Uterus (tissue), 4 donors: ENCODE results near the gene SEMA4B. TPM values are rescaled to one million over a fixed set of nuclear protein-coding genes. Genes with fewer than 3 reads are reported as not detected.
"Not testable (repeated sequence)": the region's sequence is repeated elsewhere in the genome, so short reads cannot be mapped to it uniquely, and the experiment has no call there.

Source experiments
- DNase-seq, 2 donors: peaks; one replicate each; pipeline ENCODE4 v3.0.0-alpha.2; 2019 to 2020
- H3K27ac ChIP-seq, 2 donors: fragments of 200-600 bp; sonication (generic); 1 replicate in 1 of 2; 2 replicates in 1 of 2; pipeline ENCODE4 v1.5.1; 2016 to 2018
- H3K27me3 ChIP-seq, 2 donors: fragments of 200-600 bp; sonication (generic); one replicate each; pipeline ENCODE4 v1.5.1; 2018 to 2019; ENCODE audit warnings: control low read depth in 1 of 2
- H3K36me3 ChIP-seq, 2 donors: fragments of 200-600 bp; sonication (generic); one replicate each; pipeline ENCODE4 v1.5.1; 2019; ENCODE audit warnings: control low read depth in 1 of 2
- H3K4me1 ChIP-seq, 2 donors: fragments of 200-600 bp; sonication (generic); one replicate each; pipeline ENCODE4 v1.5.1; 2018 to 2019; ENCODE audit warnings: control low read depth in 1 of 2
- H3K4me3 ChIP-seq, 2 donors: fragments of 200-600 bp; sonication (generic); 1 replicate in 1 of 2; 2 replicates in 1 of 2; pipeline ENCODE4 v1.5.1; 2018 to 2019; ENCODE audit warnings: mild to moderate bottlenecking in 1 of 2
- H3K9me3 ChIP-seq, 2 donors: fragments of 200-600 bp; sonication (generic); one replicate each; pipeline ENCODE4 v1.5.1; 2019; ENCODE audit warnings: control low read depth in 1 of 2
- POLR2A ChIP-seq, 2 donors: fragments of 450-650 bp; IDR thresholded peaks; one replicate each; pipeline ENCODE4 v1.6.1; 2016; ENCODE audit warnings: antibody characterized with exemption in 2 of 2, mild to moderate bottlenecking in 1 of 2, moderate library complexity in 1 of 2
- intact Hi-C: fragments of 100-400 bp; cut with DNase I; formaldehyde crosslinking; loops from one replicate; pipeline ENCODE4 v1.15.1; 2023; ENCODE audit warnings: low total_unique reads
- total RNA-seq, 4 donors: library from RNA; depleted of rRNA in 3 of 4; stranded (reverse); fragments of >200 nt in 3 of 4; gene quantifications; one replicate each; pipeline versions ENCODE4 v1.1.0 to v1.2.4, GENCODE V29; 2014 to 2023
- TF ChIP-seq, protein P1 (sequence below), 4 experiments: fragments of 200-600 bp in 2 of 4; fragments of 450-650 bp in 2 of 4; sonication (generic) in 2 of 4; IDR thresholded peaks; one replicate each; pipeline ENCODE4 v1.5.1; 2016 to 2019; ENCODE audit warnings: antibody characterized with exemption in 4 of 4, mild to moderate bottlenecking in 2 of 4, moderate library complexity in 1 of 4
- donor health status: DM: yes; HTN: yes; CAD: no.

The SEMA4B gene
- total RNA-seq, 4 donors from 2014 or later = 6.7 to 50.1 (median 22.8) TPM

DNA sequence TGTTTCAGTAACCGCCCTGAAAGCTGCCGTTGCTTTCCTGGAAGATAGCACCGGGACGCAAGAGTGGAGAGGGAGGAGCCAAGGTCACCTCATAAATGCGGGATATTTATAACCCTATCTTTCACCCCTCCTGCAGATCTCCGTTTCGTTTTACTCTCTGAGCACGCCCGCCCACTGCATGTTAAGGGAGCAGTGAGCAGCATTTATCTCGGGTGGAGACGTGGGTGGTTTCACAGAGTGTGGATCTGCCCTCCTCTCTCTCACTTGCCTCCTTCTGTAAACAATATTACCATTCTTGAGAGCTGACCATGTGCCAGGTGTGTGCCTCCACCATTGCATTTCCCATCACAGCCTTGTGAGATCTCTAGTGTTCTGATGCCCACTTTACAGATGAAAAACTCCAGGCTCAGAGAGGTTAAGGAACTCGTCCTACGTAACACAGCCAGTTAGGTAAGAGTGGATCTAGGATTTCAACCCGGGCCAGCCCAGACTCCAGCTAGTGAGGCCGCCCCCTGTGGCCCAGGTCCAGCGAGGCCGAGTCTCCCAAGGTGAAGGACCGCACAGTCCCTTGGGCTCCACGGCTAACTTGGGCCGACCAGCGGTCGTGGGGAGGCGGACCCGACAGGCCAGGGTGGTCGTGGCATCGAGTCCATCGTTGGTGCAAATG is 16.9 kb upstream of the SEMA4B start:
- Histone ChIP-seq H3K27me3 (no peaks in the 10 kb centered on the region), H3K4me1 (peaks cover 0 to 8% of the 10 kb centered on the region in 2 donors), H3K4me3 (peak overlapping the region; percentile 74 to 78), H3K36me3 (no peaks in the 10 kb centered on the region), H3K27ac (peak overlapping the region; percentile 94 to 98), H3K9me3 (no peaks in the 10 kb centered on the region)
- intact Hi-C loops = no loop called here
- no peak for TF ChIP-seq POLR2A (IDR thresholded peaks at IDR 0.05)
- TF ChIP-seq, protein P1, sequence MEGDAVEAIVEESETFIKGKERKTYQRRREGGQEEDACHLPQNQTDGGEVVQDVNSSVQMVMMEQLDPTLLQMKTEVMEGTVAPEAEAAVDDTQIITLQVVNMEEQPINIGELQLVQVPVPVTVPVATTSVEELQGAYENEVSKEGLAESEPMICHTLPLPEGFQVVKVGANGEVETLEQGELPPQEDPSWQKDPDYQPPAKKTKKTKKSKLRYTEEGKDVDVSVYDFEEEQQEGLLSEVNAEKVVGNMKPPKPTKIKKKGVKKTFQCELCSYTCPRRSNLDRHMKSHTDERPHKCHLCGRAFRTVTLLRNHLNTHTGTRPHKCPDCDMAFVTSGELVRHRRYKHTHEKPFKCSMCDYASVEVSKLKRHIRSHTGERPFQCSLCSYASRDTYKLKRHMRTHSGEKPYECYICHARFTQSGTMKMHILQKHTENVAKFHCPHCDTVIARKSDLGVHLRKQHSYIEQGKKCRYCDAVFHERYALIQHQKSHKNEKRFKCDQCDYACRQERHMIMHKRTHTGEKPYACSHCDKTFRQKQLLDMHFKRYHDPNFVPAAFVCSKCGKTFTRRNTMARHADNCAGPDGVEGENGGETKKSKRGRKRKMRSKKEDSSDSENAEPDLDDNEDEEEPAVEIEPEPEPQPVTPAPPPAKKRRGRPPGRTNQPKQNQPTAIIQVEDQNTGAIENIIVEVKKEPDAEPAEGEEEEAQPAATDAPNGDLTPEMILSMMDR (IDR thresholded peaks at IDR 0.05) = no peak
- DNase-seq = peak; percentile 79 to 89

GRCh38 chr15:90184786-90185704 is 16.1 kb upstream of the SEMA4B start:
- Histone ChIP-seq H3K36me3 (no peaks in the 10 kb centered on the region), H3K27ac (peak overlapping the region; percentile 94 to 98), H3K4me1 (peaks cover 0 to 8% of the 10 kb centered on the region in 2 donors), H3K9me3 (no peaks in the 10 kb centered on the region), H3K4me3 (peak overlapping the region; percentile 74 to 78), H3K27me3 (no peaks in the 10 kb centered on the region)
- TF ChIP-seq, protein P1 (IDR thresholded peaks at IDR 0.05) = peak in 1 of 4 experiments; percentile 3
- peak in 1 of 2 donors; percentile 53 for TF ChIP-seq POLR2A (IDR thresholded peaks at IDR 0.05)
- intact Hi-C loops = no loop called here
- DNase-seq = peak; percentile 61 to 76

GRCh38 chr15:90187257-90187868 is 13.8 kb upstream of the SEMA4B start:
- no peak for DNase-seq
- no peak overlapping the region for H3K4me3 ChIP-seq
- TF ChIP-seq, protein P1 (IDR thresholded peaks at IDR 0.05) = no peak
- no peak for TF ChIP-seq POLR2A (IDR thresholded peaks at IDR 0.05)
- no peaks in the 10 kb centered on the region for H3K27me3 ChIP-seq
- H3K4me1 ChIP-seq = peaks cover 0 to 8% of the 10 kb centered on the region in 2 donors
- no peaks in the 10 kb centered on the region for H3K9me3 ChIP-seq
- intact Hi-C loops = no loop called here
- H3K36me3 ChIP-seq = no peaks in the 10 kb centered on the region
- H3K27ac ChIP-seq = peak overlapping the region; percentile 18 to 52

- H3K4me1 ChIP-seq, DNase-seq, H3K4me3 ChIP-seq, H3K36me3 ChIP-seq, H3K27me3 ChIP-seq, H3K9me3 ChIP-seq, intact Hi-C loops: not testable (repeated sequence)
- H3K27ac ChIP-seq = peak overlapping the region in 1 of 2 donors; percentile 18
Measured at GRCh38 chr15:90188065-90188464, 13.1 kb upstream of the SEMA4B start.

GRCh38 chr15:90188914-90189748 is 12.0 kb upstream of the SEMA4B start:
- intact Hi-C loops = no loop called here
- no peak for DNase-seq
- H3K9me3 ChIP-seq = no peaks in the 10 kb centered on the region
- no peaks in the 10 kb centered on the region for H3K36me3 ChIP-seq
- no peak overlapping the region for H3K4me3 ChIP-seq
- TF ChIP-seq, protein P1 (IDR thresholded peaks at IDR 0.05) = no peak
- no peak for TF ChIP-seq POLR2A (IDR thresholded peaks at IDR 0.05)
- H3K4me1 ChIP-seq = peaks cover 0 to 8% of the 10 kb centered on the region in 2 donors
- no peaks in the 10 kb centered on the region for H3K27me3 ChIP-seq
- H3K27ac ChIP-seq = no peak overlapping the region
